HepG2 (cell line): Measurements from ENCODE around the gene ERVMER34-1. TPM values are rescaled to one million over a fixed set of nuclear protein-coding genes. Genes with fewer than 3 reads are reported as not detected.

Experiments
- AFF4 ChIP-seq: sonication (generic); formaldehyde crosslinking; IDR thresholded peaks from 2 replicates; pipeline ENCODE4 v1.4.0; 2020; ENCODE audit warnings: missing genetic modification reagents
- BRD4 ChIP-seq: sonication (generic); formaldehyde crosslinking; IDR thresholded peaks from 2 replicates; pipeline ENCODE4 v1.4.0; 2020; ENCODE audit warnings: missing genetic modification reagents
- BRF2 ChIP-seq: sonication (generic); formaldehyde crosslinking; IDR thresholded peaks from 2 replicates; pipeline ENCODE4 v1.8.1; 2022; ENCODE audit warnings: mild to moderate bottlenecking, missing genetic modification reagents
- CBFB ChIP-seq: sonication (generic); formaldehyde crosslinking; IDR thresholded peaks from 2 replicates; pipeline ENCODE4 v1.4.0; 2020; ENCODE audit warnings: missing genetic modification reagents
- EEA1 ChIP-seq: sonication (generic); formaldehyde crosslinking; IDR thresholded peaks from 2 replicates; pipeline ENCODE4 v1.5.1; 2020; ENCODE audit warnings: mild to moderate bottlenecking, missing genetic modification reagents, borderline replicate concordance
- GPBP1L1 ChIP-seq: sonication (generic); formaldehyde crosslinking; IDR thresholded peaks from 2 replicates; pipeline ENCODE4 v1.5.0; 2020; ENCODE audit warnings: mild to moderate bottlenecking, missing genetic modification reagents
- HDAC1 ChIP-seq: sonication (generic); formaldehyde crosslinking; IDR thresholded peaks from 2 replicates; pipeline ENCODE4 v1.5.1; 2020; ENCODE audit warnings: mild to moderate bottlenecking, missing genetic modification reagents
- HOXA5 ChIP-seq: sonication (generic); formaldehyde crosslinking; IDR thresholded peaks from 2 replicates; pipeline ENCODE4 v1.4.0; 2020; ENCODE audit warnings: missing genetic modification reagents
- KDM4B ChIP-seq: sonication (generic); formaldehyde crosslinking; IDR thresholded peaks from 2 replicates; pipeline ENCODE4 v1.4.0; 2020; ENCODE audit warnings: missing genetic modification reagents
- KLF15 ChIP-seq: sonication (generic); formaldehyde crosslinking; IDR thresholded peaks from 2 replicates; pipeline ENCODE4 v1.8.1; 2023; ENCODE audit warnings: borderline replicate concordance, mild to moderate bottlenecking, inconsistent platforms, missing genetic modification reagents, mixed read lengths
- MXI1 ChIP-seq: IDR thresholded peaks from 3 replicates; pipeline ENCODE4 v1.6.1; 2012; ENCODE audit warnings: low read depth, low read length, inconsistent platforms, borderline replicate concordance
- NFE2L1 ChIP-seq: sonication (generic); formaldehyde crosslinking; IDR thresholded peaks from 2 replicates; pipeline ENCODE4 v1.4.0; 2020; ENCODE audit warnings: missing genetic modification reagents, mild to moderate bottlenecking, borderline replicate concordance
- PHF5A ChIP-seq: IDR thresholded peaks from one replicate; pipeline ENCODE4 v1.6.1; 2018; ENCODE audit warnings: low read depth, missing genetic modification reagents; ENCODE audit not compliant: unreplicated experiment
- RBAK ChIP-seq: sonication (generic); formaldehyde crosslinking; IDR thresholded peaks from 2 replicates; pipeline ENCODE4 v1.5.1; 2020; ENCODE audit warnings: mild to moderate bottlenecking, missing genetic modification reagents
- RFX5 ChIP-seq: IDR thresholded peaks from 2 replicates; pipeline ENCODE4 v1.6.1; 2011; ENCODE audit warnings: low read depth, low read length, improper control_type of control experiment
- SALL1 ChIP-seq: sonication (generic); formaldehyde crosslinking; IDR thresholded peaks from 2 replicates; pipeline ENCODE4 v1.8.0; 2022; ENCODE audit warnings: mild to moderate bottlenecking, missing genetic modification reagents
- SOX6 ChIP-seq, 2 experiments: fragments of 450-650 bp in 1 of 2; sonication (generic) in 1 of 2; formaldehyde crosslinking in 1 of 2; IDR thresholded peaks; 2 replicates each; pipeline versions ENCODE4 v1.4.0 to v1.6.1; 2017 to 2020; ENCODE audit warnings: antibody characterized with exemption in 1 of 2, mild to moderate bottlenecking in 1 of 2, missing genetic modification reagents in 1 of 2
- ZNF557 ChIP-seq: sonication (generic); formaldehyde crosslinking; IDR thresholded peaks from 2 replicates; pipeline ENCODE4 v1.4.0; 2020; ENCODE audit warnings: missing genetic modification reagents
- ZNF558 ChIP-seq: sonication (generic); formaldehyde crosslinking; IDR thresholded peaks from 2 replicates; pipeline ENCODE4 v1.9.0; 2022; ENCODE audit warnings: mild to moderate bottlenecking, missing genetic modification reagents, borderline replicate concordance
- ZNF749 ChIP-seq: sonication (generic); formaldehyde crosslinking; IDR thresholded peaks from 2 replicates; pipeline ENCODE4 v1.8.0; 2022; ENCODE audit warnings: mild to moderate bottlenecking, missing genetic modification reagents, moderate library complexity, borderline replicate concordance
- polyA plus RNA-seq, 8 experiments: library from polyadenylated mRNA; depleted of rRNA in 3 of 8; stranded (reverse) in 7 of 8; unstranded in 1 of 8; fragments of >200 nt; fragmentation: Illumina TruSeq in 4 of 8; extraction: Trizol in 4 of 8; gene quantifications; 2 replicates each; pipeline versions ENCODE4 v1.2.1 to v1.2.3, GENCODE V29; 2011 to 2016; ENCODE audit warnings: low read depth in 4 of 8, missing spikeins in 1 of 8, mixed read lengths in 1 of 8; ENCODE audit not compliant: insufficient read depth in 1 of 8
- total RNA-seq, 5 experiments: library from RNA; depleted of rRNA; stranded (reverse); fragments of >200 nt; fragmentation: Illumina TruSeq; extraction: Trizol; gene quantifications; 2 replicates each; pipeline ENCODE4 v1.2.3, GENCODE V29; 2016; ENCODE audit warnings: low read depth in 1 of 5
- TF ChIP-seq, protein P1 (sequence below): sonication (generic); formaldehyde crosslinking; IDR thresholded peaks from 2 replicates; pipeline ENCODE4 v1.8.1; 2023; ENCODE audit warnings: missing genetic modification reagents, inconsistent platforms, borderline replicate concordance

Gene ERVMER34-1
- total and polyA plus RNA-seq, 2 of the 13 experiments (the other 11 are each of a cell fraction or from before 2014, with no cell fraction given) = 0.04 to 0.35 TPM

DNA sequence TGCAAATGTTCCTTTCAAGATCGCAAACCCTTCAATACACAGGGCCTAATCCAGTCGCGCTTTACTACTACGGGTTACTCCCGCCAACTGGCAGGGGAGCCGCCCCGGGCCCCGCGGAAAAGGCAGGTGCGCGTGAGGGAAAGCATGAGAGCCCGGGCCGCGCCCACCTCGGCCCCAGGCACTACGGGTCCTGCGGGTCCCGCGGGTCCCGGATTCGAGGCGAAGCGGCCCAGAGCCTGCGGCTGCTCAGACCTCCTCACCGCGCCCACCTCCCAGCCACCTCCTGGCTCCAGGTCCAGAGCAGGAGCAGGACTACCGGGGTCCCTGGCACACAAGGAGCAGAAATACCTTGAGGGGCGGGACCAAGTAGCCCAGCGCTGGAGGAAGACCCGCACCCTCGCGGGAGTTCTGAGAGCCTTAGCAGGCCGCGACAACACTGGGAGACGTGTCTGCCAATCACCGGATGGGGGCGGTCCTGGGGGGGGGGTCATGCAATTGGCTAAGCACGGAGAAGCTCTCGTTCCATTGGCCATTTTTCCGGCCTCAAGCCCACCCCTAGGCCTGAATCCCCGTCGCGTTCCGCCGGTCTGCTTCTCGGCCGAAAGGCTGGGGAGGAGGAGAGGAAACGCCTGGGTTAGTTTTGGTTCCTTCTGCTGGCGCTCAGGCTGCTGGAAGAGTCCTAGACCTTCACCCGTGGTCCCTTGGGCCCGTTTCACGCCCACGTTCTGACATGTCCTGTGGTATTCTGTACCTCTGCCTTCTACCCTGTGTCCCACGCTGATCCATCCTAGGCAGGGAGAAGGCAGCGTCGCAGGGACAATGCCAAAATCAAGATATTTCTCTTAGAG is 29.0 kb downstream of the ERVMER34-1 start (continued):
- TF ChIP-seq BRF2 (CRISPR knock-in tag) (no peak), HDAC1 (CRISPR knock-in tag) (no peak), ZNF557 (CRISPR knock-in tag) (no peak), SOX6 (IDR thresholded peaks at IDR 0.05) (no peak), SOX6 (CRISPR knock-in tag; IDR thresholded peaks at IDR 0.05) (peak; percentile 9; the same call in 1 of the 2 replicates), EEA1 (no peak), AFF4 (no peak), MXI1 (no peak), CBFB (CRISPR knock-in tag) (no peak), HOXA5 (CRISPR knock-in tag) (no peak), RBAK (no peak), KLF15 (no peak), BRD4 (CRISPR knock-in tag) (no peak), PHF5A (CRISPR knock-in tag) (no peak), NFE2L1 (no peak), GPBP1L1 (CRISPR knock-in tag) (no peak), RFX5 (no peak), ZNF558 (CRISPR knock-in tag) (no peak), SALL1 (no peak), ZNF749 (CRISPR knock-in tag) (no peak), KDM4B (CRISPR knock-in tag) (no peak)
- TF ChIP-seq, protein P1, sequence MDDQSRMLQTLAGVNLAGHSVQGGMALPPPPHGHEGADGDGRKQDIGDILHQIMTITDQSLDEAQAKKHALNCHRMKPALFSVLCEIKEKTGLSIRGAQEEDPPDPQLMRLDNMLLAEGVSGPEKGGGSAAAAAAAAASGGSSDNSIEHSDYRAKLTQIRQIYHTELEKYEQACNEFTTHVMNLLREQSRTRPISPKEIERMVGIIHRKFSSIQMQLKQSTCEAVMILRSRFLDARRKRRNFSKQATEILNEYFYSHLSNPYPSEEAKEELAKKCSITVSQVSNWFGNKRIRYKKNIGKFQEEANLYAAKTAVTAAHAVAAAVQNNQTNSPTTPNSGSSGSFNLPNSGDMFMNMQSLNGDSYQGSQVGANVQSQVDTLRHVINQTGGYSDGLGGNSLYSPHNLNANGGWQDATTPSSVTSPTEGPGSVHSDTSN (CRISPR knock-in tag) = no peak
